Posterior cingulate gyrus (tissue), 11 donors: ENCODE data around the gene ETV5.

Source experiments
- DNase-seq, 10 donors: peaks; one replicate each; pipeline versions ENCODE4 v3.0.0 to v3.0.0-alpha.2; 2020 to 2021; ENCODE audit warnings: mixed read lengths in 3 of 10
- intact Hi-C: fragments of 100-400 bp; cut with DNase I; formaldehyde crosslinking; loops from one replicate; pipeline ENCODE4 v1.15.1; 2023

ETV5 gene

DNA sequence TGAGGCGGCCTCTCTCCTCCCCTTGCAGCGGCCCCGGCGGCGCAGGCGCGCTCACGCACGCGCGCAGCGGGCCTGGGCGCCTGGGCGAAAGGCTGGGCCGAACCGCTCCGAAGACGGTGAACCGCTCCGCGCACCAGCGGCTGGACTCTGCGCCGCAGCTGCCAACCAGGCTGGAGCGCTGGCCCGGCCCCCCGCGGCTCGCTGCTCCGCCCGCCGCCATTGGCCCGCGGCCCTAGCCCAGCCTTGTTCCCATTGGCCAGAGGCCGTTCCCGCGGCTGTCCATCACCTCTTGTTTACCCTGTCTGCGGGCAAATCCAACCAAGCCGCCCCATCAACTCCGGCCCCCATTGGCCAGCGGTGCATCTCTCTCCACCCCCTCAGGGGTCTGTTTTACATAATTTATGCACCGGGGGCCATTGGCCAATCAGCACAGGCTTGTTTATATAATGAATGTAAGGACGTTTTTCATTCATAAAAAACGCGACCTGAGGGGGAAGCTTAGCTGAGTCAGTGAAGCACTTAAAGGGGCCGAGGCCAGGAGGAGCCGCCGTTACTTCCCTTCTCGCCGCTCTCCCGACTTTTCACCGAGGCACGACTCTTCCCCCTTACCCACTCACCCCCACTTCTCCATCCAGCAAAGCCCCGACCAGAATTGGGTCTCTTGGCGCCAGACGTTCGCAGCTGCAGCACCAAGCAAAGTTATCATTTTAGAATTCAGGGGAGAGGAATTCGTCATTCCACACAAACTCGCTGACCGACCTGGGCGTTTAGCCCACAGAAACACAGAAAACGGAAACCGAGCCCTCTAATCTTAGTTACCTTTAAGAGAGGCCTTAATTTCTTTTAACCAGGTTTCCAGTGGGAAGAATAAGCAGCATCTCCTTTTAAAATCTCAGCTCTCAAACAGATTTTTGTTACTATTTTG, at the start of gene ETV5:
Gene ETV5, minus strand, starts transcription at position 149 of the 925 bp plus-strand sequence. CDS start 3,221 bp downstream, outside the sequence.
- DNase-seq = peak; percentile 99 to 100 (median 100)
- intact Hi-C loops = loop anchor here (2.0 to 5.0 kb wide), 2 partner anchors 102 to 127 kb away; no protein-coding TSS in a partner anchor

DNA sequence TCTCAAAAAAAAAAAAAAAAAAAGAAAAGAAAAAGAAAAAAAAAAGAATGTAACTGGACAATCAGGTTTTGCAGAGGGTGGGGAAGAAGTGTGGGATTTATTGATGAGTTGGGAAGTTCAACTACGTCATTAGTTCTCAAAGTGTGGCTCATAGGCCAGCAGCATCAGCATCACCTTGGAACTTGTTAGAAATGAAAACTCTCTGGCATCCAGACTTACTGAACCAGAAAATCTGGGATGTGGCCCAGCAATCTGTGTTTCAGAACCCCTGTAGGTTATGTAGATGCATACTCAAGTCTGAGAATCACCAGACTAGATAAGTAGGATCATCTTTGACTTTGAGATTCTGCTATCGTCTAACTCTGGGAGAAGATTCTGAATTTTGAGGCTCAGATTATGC, 45.8 kb upstream of the ETV5 start:
- DNase-seq = no peak

GRCh38 chr3:186152889-186153292, 44.0 kb upstream of the ETV5 start:
- no peak for DNase-seq
- intact Hi-C loops = no loop called here

More for the DNA sequence above, 45.8 kb upstream of the ETV5 start:
- intact Hi-C loops = no loop called here

DNA sequence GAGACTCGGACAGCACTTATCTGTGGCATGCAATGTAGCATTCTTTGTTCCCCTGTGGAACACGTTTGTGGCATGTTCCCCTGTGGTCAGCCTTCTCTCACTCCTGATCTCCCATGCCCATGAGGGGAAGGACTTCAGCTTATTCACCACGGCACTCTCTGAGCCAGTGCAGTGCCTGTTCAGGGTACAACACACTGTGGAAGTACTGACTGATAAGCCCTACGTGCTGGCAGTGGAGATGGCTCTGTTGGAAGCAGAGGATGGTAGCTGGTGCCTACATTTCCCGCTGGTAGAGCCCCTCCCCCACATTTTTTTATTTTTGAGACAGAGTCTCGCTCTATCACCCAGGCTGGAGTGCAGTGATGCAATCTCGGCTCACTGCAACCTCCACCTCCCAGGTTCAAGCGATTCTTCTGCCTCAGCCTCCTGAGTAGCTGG, 43.5 kb upstream of the ETV5 start:
- no peak for DNase-seq
- intact Hi-C loops = no loop called here

DNA sequence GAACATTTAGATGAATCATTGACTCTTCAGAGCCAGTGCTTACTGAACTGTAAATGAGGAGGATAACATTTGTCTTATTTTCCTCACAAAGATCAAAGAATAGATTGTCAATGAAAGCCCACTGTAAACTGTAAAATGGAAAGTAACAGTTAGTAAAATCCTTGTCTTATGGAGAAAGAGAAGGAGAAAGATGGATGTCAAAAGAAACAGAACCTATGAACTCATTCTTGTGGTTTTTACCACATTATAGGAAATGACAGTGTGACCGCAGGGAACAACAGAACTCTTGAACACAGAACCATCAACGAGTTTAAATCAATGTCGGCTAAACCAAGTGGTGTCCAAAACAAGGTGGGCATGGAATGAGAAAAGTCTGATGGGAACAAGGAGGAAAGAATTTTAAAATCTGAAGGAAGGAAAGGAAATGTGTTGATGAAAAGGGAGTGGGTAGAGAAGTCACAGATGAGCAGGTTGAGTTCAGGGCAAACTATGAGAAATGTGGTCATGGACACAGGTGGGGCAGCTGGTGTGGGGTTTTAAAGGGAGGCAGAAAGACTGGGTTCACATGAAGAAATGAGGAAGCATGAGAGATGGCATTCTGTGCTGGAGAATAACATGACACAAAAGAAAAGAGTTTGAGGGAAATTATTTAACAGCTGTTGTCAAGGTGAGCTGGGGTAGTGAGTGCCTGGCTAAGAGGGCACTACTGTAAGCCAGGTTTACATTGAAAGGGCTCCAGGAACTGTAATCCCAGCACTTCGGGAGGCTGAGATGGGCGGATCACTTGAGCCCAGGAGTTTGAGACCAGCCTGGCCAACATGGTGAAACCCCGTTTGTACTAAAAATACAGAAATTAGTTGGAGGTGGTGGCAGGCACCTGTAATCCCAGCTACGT, 42.4 kb upstream of the ETV5 start:
- intact Hi-C loops = no loop called here
- no peak for DNase-seq

DNA sequence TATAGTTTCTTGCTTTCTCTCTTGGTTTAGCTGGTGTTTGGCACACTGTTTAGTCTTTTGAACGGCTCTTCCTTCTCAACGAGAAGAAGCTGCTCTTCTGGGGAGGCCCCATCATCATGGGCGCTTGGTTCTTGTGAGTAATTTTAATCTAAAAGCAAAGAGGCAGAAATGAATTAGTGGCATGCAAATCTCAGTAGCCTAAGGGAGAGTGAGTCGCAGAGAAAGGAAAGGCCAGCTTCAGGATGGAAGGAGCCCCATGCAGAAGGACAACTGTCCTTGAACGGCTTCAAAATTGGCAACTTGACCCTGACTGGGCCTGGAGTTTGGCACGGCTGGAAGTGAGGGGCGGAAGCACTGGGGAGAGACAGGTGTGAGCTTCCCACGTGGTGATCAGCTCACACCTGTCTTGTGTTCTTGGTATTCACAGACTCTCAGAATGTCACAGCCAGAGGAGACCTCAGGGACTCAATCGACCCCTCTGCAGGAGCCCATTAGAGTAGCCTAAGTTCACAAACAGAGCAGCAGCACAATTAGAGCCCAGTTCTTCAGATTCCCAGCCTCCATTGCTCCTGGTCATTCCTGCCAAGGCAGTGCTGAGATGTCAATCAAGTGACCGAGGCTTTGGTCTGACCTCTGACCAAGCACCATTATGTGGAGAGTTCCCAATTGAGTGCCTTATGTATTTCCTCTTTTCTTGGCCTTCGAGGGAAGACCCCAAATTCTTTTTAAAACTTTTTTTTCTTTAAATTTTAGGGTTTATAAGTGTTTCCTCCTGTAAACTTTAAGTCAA, 41.3 kb upstream of the ETV5 start:
- intact Hi-C loops = no loop called here
- DNase-seq = no peak

GRCh38 chr3:186149319-186149960, 40.6 kb upstream of the ETV5 start:
- no peak for DNase-seq
- intact Hi-C loops = no loop called here

- no peak for DNase-seq
- intact Hi-C loops = no loop called here
Measured at GRCh38 chr3:186144257-186144656, 35.4 kb upstream of the ETV5 start.

GRCh38 chr3:186143250-186143649, 34.4 kb upstream of the ETV5 start:
- peak in 9 of 10 donors; percentile 29 to 91 (median 66) for DNase-seq
- intact Hi-C loops = no loop called here

GRCh38 chr3:186142393-186142932, 33.6 kb upstream of the ETV5 start:
- DNase-seq = no peak
- intact Hi-C loops = no loop called here

DNA sequence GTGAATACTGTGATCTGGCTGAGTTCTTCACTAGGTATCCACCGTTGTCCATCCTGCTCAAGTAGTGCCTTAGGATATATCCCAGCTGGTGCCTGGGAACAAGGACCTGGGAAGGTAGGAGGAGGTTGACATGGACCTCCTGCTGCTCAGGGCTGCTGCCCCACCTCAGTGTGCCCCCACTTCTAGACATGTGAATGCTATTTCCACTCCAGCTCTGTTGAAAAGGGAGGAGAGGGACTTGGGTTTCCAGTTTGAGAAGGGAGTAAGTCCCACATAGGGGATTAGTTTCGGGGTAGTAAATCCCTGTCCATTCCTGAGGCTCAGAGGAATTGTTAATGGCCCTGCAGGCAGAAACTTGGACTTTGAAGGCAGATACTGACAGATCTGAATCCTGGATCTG, 32.9 kb upstream of the ETV5 start:
- intact Hi-C loops = no loop called here
- DNase-seq = no peak

GRCh38 chr3:186138272-186138981, 29.5 kb upstream of the ETV5 start:
- intact Hi-C loops = no loop called here
- DNase-seq = peak in 7 of 10 donors; percentile 21 to 90 (median 34)

DNA sequence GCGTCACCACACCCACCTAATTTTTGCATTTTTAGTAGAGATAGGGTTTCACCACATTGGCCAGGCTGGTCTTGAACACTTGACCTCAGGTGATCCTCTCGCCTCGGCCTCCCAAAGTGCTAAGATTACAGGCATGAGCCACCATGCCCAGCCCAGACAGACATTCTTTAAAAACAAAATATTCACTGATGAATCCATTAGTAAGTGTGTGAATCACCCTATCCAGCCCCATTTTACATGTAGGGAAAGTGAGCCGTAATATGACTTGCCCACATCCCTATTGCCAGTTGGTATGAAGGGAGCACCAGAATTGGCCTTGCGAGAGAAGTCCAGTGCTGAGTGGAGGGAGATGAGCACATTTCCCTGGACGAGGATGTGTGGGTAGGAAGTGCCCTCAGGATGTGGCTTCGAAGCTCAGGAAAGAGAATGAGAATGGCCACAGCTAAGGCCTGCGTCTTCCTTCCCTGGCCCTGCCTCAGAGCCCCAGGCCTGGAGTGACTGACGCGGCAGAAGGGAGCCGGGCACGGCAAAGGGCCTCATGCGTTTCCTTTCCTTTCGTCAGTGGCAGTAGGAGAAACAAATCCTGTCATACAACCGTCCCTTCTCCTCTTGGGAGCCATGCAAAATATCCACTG, 28.3 kb upstream of the ETV5 start:
- intact Hi-C loops = no loop called here
- no peak for DNase-seq

GRCh38 chr3:186133980-186134379, 25.1 kb upstream of the ETV5 start:
- intact Hi-C loops = no loop called here

DNA sequence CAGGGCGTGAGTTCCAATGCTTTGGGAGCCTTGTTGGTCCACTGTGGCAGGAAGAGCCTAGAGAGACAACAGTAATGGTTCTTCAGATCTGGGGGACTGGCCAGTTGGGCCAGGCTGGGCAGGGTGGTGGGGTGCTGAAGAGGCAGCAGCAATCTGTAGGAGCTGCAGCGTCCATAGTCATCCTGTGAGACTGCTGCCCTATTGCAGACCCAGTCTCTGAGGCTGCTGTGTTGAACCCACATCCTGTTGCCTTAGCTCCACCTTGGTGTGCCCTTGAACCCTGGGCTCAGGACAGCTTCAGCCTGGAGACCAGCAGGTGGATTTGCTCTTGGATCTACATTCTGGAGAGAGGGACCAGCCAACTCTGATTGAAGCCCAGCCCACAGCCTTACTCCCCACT, 23.6 kb upstream of the ETV5 start:
- intact Hi-C loops = no loop called here
- DNase-seq = no peak

More at GRCh38 chr3:186133980-186134379, 25.1 kb upstream of the ETV5 start:
- no peak for DNase-seq

- intact Hi-C loops = no loop called here
- DNase-seq = no peak
Measured at GRCh38 chr3:186129206-186129605, 20.3 kb upstream of the ETV5 start.

DNA sequence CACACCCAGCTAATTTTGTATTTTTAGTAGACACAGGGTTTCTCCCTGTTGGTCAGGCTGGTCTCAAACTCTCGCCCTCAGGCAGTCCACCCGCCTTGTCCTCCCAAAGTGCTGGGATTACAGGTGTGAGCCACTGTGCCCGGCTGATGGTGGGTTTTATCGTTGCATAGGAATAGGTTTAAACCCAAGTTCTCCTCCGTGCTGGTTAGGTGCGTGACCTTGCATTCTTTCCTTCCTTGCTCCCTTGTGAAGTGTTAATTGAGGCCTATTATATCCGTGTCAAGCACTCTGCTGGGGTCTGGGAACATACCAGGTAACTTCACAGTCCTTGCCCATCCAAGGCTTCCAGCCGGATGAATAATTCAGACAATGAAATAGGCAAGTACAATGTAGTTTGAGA, 19.3 kb upstream of the ETV5 start:
- intact Hi-C loops = no loop called here
- DNase-seq = no peak

DNA sequence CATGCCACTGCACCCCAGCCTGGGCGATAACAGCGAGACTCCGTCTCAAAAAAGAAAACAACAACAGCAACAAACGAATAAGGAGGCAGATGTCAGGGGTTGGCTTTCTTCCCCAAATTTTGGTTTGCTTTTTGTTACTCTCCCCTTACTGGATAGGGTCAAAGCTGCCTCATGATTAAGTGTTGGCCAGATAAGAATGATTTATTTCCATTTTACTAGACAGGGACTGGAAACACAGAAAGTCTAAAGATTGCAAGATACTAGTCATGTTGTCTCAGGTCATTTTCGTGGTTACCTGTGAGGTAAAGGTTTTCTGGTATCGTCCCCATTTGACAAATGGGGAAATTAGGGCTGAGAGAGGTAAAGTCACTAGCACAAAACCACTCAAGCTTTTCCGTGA, 18.6 kb upstream of the ETV5 start:
- DNase-seq = no peak
- intact Hi-C loops = no loop called here
